SU-DHL-6 (cell line): Measurements from ENCODE around the gene EYA2.

Source experiments
- CTCF ChIP-seq: fragments of 200-600 bp; sonication (generic); IDR thresholded peaks from one replicate; pipeline ENCODE4 v1.5.1; 2017; ENCODE audit warnings: antibody characterized with exemption, mild to moderate bottlenecking, low read length, moderate library complexity; ENCODE audit not compliant: insufficient read depth, poor library complexity, severe bottlenecking
- EZH2phosphoT487 ChIP-seq: fragments of 200-600 bp; sonication (generic), shearing (Covaris generic); conservative IDR thresholded peaks from 2 replicates; pipeline ENCODE4 v1.6.1; 2018; ENCODE audit warnings: mild to moderate bottlenecking, antibody characterized with exemption, low read length, moderate library complexity, mixed read lengths

DNA sequence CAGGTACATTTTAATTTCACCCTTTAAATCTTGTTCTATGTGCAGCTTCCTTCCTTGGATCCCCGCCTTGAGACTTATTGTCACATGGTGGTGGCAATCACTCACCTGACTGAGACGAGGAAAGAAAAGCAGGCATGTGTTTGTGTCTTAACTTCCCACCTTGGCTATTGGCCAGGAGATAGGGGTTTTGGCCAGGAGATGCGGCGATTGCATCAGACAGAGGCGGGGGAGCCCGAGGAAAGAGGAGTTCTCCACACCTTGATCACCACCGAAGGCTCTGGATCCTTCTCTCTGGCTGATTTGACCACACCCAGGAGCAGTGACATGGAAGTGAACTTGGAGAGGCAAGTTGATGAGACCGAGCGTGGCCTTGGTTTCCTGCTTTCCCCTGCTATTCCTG, 49.7 kb upstream of the EYA2 start:
- TF ChIP-seq CTCF = no peak
- TF ChIP-seq EZH2phosphoT487 = no peak
